ENCODE measurements around the gene MAPKAPK2.

GRCh38 chr1:206702803-206703202 lies 18.1 kb downstream of the MAPKAPK2 start:
- TF ChIP-seq, protein P1, sequence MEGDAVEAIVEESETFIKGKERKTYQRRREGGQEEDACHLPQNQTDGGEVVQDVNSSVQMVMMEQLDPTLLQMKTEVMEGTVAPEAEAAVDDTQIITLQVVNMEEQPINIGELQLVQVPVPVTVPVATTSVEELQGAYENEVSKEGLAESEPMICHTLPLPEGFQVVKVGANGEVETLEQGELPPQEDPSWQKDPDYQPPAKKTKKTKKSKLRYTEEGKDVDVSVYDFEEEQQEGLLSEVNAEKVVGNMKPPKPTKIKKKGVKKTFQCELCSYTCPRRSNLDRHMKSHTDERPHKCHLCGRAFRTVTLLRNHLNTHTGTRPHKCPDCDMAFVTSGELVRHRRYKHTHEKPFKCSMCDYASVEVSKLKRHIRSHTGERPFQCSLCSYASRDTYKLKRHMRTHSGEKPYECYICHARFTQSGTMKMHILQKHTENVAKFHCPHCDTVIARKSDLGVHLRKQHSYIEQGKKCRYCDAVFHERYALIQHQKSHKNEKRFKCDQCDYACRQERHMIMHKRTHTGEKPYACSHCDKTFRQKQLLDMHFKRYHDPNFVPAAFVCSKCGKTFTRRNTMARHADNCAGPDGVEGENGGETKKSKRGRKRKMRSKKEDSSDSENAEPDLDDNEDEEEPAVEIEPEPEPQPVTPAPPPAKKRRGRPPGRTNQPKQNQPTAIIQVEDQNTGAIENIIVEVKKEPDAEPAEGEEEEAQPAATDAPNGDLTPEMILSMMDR (IDR thresholded peaks at IDR 0.05): no peak
- TF ChIP-seq EZH2 (IDR thresholded peaks at IDR 0.05; ENCODE audit: borderline replicate concordance, insufficient read depth, low read depth, low read length, poor library complexity, severe bottlenecking): no peak
